GM19351 (cell line): ENCODE measurements around the gene TCEAL3.
A peak's percentile ranks its signal among the peaks of the same experiment; 100 is the strongest.
"Not testable (repeated sequence)": the region's sequence is repeated elsewhere in the genome, so short reads cannot be mapped to it uniquely, and the experiment has no call there.

ENCODE experiments used
- ATAC-seq: cut with Tn5 transposase; IDR thresholded peaks from one replicate; pipeline ENCODE4 v1.9.1; 2021; ENCODE audit warnings: mild to moderate bottlenecking, moderate library complexity; ENCODE audit not compliant: unreplicated experiment

Gene TCEAL3, protein sequence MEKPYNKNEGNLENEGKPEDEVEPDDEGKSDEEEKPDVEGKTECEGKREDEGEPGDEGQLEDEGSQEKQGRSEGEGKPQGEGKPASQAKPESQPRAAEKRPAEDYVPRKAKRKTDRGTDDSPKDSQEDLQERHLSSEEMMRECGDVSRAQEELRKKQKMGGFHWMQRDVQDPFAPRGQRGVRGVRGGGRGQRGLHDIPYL

DNA sequence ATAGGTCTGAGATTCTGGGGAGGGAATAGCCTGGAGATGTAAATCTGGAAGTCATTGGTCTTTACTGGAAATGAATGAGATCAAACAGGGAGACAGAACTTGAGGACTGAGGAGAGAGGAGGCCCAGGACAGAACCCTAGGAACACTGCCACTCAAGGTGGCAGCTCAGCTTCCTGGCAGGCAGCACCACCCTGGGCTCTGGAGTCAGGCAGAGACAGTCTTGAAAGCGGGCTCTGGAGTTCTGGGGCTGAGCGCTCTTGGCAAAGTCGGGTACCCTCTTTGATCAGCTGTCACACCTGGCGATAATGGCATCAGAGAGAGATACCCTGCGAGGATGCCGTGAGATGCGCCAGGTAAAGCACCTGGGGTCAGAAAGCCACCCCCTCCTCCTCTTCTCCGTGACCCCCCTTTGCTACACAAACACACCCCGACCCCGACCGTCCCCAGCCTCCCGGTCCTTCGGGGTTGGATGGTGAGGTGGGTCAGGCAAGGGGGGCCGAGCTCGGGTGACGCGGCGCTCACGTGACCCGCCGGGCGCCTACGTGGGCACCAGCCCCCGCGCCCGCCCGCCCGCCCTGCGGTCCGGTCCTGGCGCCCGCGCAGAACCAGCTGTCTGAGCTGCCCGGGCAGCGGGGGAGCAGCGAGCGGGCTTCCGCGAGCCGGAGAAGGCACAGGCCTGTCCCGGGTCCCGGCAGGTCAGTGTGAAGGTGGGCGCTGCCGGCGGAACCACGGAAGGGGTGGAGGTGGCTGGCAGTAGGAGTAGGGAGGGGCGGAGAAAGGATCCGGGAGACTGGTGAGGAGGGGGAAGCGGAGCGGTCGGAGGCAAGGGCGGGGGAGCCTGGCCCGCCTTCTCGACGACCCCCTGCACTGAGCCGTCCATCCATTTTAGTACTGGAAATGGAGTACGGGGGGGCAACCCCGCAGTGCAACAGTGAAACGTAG is at the start of gene TCEAL3:
Gene TCEAL3 (plus strand): TSS at position 600 of the 942 bp plus-strand sequence. CDS start 1,102 bp downstream, outside the sequence.
- ATAC-seq: peak; percentile 68

DNA sequence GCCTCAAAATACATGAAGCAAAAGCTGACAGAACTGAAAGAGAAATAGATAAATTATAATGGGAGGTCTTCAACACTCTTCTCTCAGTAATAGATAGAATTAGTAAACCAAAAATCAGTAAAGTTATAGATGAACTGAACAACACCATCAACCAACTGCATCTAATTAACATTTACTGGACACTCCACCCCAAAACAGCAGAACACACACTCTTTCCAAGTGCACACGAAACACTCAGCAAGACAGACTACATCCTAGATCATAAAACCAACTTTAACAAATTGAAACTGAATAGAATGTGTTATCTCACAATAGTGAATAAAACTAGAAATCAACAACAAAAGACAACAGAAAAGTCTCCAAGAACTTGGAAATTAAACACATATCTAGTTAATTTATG is 47.5 kb upstream of the TCEAL3 start:
- ATAC-seq: no peak

DNA sequence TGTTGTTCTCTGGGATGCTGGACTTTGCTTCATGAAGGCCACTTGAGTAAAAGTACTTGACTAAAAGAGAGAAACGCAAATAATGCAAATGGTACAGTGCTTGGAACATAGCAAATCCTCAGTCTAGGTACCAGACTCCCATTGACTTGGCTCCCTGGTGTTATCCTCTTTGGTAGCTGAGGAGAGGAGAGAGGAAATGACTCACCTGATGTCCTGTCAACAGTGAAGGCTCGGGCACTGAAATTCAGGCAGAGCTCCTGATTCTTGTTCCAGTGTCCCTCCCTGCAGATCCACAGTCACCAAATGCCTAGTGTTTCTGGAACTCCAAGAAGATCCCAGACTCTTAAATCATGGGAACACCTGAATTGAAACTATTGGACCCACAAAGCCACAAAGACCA is 45.0 kb upstream of the TCEAL3 start:
- no peak for ATAC-seq

DNA sequence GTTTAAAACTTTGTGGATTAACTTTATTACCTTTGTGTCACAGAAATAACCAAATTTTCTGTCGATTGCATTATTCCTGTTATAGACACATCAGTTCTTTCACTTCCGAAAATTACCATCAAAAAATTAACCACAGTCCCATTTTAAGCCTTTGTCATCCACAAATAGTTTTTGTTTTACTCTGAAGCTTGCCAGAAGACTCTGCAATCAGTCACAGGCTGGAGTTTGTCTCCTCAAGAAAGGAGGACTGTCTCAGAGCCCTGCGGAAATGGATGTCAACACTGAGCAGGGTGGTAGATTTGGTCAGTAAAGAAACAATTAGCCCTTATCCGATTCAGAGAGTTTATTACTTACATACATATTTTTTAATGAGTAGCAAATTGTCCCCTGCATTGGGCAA is 42.6 kb upstream of the TCEAL3 start:
- ATAC-seq: peak; percentile 49

DNA sequence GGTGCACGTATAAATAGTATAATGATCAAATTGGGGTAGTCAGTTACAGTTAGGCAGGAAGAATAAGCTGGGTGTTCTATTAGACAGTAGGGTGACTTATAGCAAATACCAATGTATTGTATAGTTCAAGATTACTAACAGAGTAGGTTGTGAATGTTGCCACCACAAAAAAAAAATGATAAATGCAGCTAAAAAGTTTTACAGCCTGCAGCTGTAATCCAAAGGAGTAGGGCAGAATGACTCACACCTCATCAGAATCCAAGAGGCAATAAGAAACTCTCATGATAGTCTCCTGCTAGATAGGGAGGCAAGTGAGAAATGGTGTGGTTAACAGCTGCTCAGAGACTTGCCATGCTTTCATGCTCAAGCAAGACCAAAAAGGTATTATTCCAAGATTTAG is 42.0 kb upstream of the TCEAL3 start:
- no peak for ATAC-seq

DNA sequence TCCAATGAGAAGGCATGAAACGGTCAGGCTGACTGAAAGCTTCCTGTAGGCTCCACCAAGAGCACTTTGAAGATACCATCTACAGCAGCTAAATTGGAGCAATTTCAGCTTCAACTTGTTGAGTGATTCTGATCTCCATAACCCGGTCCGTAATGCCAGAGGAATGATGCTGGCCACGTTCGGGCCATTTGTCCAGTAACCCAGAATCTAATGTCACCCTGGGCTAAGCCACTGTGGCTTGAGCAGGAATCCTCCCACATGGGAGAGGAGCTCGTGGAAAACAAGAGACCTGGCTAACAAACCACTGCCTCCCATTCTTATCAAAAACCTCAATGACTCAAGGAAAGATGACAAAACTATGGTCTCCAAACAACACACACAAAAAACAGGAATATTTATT is 36.6 kb upstream of the TCEAL3 start:
- no peak for ATAC-seq

DNA sequence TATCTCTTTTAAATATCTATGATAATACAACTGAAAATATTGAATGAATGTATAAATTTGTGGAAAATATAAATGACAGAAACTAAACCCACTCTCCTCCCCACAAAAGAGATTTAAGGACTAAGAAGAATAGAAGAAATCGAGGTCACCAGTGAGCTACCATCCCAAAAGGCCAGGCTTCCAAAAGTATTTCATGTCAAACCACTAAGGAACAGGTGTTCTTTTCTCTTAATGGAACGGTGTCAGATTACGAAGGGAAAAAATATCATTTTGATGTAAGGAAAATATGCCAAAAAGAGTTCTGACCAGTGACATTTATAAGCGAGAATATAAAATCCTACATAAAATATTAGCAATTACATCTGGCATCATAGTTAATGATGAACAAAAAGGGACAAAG is 36.0 kb upstream of the TCEAL3 start:
- no peak for ATAC-seq

DNA sequence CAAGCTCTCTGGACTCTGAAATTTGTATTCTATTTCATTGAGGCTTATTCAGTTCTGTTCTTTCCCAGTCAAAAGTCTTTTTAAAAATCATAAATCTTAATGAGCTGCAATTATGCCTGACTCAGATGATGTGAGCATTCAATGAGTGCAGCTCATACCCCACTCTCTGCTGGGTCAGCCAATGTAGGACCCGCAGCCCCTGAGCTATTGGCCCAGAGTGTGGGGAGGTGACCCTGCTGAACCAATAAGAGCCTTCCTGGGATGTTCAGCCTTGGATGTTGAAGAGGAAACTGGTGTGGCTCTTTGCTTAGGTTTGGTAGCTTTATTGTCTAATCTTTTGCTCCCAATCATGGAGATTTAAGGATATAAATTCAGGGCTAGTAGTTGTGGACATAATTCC is 34.6 kb upstream of the TCEAL3 start:
- ATAC-seq: no peak

DNA sequence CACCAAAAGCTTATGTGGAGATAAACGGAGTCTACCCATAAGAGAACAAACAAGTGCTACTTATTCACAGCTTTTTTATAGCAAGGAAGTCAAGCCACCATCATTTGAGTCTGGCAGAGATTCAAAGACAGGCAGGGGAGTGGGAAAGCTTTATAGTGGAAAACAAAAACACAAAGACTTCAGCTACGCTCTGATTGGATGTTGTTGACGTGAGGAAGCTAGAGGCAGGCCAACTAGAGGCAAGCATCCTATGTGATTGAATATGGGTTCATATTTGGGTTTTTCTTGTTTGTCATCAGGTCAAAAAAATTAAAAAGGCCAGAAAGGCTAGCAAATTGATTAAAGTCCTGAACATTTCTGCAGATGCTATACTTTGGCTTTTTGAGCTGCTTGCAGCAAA is 23.2 kb upstream of the TCEAL3 start:
- ATAC-seq: no peak

DNA sequence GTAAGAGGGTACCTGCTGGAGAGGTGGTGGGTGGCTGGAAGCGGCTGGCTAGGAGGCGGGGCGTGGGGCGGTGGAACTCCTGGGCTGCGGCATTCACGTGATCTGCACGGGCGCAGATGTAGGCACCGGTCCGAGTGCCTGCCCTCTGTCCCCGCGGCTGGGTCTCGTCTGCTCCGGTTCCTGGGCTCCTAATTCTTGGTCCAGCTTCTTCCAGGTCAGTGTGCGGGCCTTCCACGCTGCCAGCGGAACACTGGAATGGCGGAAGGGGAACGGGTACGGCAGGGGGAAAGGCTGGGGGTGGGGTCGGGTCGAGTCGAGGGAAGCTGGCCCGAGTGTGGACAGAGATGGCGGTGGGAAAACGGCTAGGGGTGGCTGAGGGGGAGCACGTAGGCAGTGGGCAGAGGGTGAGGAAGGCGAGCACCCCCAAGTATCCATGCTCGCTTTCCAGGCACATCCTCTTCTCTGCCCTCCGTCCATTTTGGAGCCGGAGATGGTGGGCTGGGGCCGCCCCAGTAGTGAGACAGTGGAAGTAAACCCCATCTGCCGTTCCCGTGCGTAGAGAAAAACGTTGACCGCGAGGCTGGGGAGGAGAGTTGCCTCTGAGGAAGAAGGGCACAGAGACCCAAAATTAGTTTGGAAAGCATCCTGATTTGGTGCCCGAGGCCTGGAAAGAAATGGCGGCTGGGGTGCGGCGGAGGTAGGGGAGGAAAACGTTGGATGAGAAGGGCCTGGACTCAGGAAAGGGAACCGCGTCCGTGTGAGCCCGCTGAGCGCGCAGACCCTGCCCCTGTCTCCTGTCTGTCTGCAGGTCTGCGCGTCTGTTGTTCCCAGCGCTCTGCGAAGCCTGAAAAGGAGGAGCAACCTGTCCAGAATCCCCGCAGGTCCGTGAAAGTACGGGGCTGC is 22.1 kb upstream of the TCEAL3 start, which contains the start of gene TCEAL4:
Gene TCEAL4 (plus strand): TSS at position 105 of the 903 bp plus-strand sequence. CDS start 1,161 bp downstream, outside the sequence.
- peak; percentile 87 for ATAC-seq

DNA sequence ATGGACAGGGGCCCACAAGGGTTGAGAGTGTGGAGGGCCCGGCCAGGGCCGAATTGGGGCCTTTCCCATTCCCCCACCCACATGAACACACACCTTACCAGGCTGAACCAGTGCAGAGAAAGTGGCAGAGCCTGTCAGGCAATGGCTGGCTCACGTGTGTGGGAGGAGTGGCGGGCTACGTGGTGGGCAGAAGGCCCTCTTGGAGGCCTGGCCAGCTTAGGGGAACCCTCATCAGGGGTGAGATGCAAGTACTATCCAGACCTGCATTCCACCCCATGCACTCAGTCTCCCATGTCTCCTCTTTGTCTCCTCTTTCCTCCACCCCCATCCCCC is 21.5 kb upstream of the TCEAL3 start:
- peak; percentile 15 for ATAC-seq

DNA sequence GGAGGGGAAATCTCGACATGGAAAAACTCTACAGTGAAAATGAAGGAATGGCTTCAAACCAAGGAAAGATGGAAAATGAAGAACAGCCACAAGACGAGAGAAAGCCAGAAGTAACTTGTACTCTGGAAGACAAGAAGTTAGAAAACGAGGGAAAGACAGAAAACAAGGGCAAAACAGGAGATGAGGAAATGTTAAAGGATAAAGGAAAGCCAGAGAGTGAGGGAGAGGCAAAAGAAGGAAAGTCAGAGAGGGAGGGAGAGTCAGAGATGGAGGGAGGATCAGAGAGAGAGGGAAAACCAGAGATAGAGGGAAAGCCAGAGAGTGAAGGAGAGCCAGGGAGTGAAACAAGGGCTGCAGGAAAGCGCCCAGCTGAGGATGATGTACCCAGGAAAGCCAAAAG is 21.1 kb upstream of the TCEAL3 start:
- no peak for ATAC-seq

DNA sequence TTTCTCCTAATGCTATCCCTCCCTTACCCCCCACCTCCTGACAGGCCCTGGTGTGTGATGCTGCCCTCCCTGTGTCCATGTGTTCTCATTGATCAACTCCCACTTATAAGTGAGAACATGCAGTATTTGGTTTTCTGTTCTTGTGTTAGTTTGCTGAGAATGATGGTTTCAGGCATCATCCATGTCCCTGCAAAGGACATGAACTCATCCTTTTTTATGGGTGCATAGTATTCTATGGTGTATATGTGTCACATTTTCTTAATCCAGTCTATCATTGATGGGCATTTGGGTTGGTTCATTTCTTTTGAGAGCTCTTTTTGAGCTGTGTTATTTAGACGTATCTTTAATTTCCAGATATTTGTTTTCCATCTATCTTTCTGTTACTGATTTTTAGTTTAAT is 15.5 kb upstream of the TCEAL3 start:
- not testable (repeated sequence) for ATAC-seq

DNA sequence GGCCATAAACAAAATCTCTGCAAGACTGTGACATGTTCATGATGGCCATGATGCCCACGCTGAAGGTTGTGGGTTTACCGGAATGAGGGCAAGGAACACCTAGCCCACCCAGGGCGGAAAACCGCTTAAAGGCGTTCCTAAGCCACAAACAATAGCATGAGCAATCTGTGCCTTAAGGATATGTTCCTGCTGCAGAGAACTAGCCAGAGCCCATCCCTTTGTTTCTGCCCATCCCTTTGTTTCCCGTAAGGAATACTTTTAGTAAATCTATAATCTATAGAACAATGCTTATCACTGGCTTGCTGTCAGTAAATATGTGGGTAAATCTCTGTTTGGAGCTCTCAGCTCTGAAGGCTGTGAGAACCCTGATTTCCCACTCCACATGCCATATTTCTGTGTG is 12.6 kb upstream of the TCEAL3 start:
- ATAC-seq: not testable (repeated sequence)

DNA sequence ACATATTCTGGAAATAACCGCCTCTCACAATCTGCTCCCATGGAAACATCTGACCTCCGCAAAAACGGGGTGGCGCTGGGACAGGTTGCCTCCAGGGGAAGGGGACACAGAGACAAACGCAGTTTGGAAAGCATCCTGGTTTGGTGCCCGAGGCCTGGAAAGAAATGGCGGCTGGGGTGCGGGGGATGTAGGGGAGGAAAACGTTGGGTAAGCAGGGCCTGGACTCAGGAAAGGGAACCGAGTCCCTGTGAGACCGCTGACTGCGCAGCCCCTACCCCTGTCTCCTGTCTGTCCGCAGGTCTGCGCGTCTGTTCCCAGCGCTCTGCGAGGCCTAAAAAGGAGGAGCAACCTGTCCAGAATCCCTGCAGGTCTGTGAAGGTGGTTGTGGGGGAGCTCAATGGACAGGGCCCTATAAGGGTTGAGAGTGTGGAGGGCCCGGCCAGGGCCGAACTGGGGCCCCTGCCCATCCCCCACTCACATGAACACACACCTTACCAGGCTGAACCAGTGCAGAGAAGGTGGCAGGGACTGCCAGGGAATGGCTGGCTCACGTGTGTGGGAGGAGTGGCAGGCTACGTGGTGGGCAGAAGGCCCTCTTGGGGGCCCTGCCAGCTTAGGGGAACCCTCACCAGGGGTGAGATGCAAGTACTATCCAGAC is 672 bp downstream of the TCEAL3 start:
- peak; percentile 20 for ATAC-seq

DNA sequence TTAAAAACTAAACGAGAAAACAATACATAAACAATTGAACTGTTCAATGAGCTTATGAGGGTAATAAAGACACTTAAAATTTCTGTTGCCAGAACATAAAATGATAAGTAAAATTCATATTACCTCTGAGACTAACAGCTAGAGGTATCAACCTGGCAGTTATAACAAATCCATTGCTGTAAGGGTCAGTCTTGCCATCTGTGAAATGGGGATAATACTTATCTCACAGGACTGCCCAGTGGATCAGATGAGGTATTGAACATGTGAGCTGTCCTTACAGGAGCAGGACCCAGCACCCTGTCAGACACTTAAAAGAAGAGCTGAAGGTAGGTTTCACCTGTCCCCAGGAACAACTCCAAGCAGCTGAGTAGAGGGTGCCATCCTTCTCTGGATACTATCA is 2.5 kb downstream of the TCEAL3 start:
- no peak for ATAC-seq

DNA sequence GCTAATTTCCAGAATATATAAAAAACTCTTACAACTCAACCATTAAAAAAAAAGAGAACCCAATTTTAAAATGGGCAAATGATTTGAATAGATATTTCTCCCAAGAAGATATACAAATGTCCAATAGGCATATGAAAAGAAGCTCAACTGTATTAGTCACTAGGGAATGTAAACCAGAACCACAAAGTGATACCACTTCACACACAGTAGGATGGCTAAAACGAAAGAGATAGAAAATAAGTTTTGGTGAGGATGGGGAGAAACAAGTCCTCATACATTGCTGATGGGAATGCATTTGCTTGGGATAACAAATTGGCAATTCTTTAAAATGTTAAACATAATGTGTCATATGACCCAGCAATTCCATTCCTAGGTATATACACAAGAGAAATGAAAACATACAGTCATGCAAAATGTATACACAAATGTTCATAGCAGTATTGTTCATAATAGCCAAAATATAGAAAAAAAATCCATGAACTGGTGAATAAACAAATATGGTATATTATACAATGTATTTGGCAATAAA is 5.7 kb downstream of the TCEAL3 start:
- no peak for ATAC-seq

DNA sequence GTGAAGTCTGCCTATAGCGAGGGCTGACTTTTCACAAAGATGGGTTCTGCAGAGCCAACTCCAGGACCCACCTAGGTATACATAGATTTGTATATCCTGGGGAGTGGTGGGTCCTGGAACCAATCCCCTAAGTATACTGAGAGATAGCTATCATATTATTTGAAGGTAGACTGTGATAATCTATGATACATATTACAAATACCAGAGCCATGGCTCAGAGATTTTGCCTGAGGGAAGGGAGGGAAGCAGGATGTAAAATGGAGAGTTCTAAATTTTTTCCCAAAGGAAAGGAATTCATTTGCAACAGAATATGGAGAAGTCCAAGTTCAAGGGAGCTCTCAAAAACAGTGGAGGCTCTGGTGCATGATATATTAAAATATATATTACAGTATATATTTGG is 7.2 kb downstream of the TCEAL3 start:
- ATAC-seq: no peak

DNA sequence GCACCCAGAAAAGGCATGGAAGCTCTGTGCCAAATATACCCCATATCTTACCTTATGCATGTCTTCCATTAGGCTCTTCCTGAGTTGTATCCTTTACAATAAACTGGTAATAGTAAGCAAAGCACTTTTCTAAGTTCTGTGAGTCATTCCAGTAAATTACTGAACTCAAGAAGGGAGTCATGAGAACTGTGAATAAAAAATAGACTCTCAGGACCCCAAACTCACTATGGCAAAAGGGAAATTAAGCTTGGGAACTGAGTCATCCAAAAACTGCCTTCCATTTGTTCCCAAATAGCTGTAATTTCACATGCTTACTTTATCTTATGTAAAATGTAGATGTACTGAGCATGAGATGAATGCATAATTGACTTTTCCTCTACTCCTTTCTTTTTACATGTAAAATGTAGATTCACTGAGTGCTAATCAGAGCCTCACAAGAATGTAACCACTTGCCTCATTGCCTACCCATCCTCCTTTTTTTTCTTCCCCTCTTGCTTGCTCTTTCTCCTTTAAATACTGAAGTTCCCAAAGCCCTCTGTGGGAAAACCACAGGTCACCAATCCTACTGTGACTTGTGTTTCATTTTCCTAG is 8.1 kb downstream of the TCEAL3 start:
- no peak for ATAC-seq

DNA sequence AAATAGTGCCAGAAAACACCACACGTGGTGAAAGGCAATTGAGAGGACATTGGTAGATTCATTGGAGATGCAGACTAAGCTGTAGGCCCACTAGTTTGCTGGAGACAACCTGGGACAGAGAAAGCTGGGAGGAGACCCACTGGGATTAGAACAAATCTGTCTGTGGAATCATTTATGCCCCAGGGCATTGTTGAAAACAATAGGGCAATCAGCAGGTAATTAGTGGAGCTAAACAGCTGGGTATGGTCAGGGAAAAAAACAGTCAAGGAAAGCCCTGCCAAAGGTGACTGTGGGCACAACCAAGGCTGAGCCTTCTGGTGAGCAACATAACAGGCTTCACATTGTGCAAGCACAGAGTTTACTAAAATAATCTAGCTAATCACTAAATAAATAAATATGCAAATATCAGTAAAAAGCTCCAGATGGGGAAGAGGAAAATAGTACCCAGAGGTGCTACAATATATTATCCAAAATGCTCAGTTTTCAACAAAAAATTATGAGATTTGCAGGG is 9.0 kb downstream of the TCEAL3 start:
- ATAC-seq: no peak
